ENCODE data around the gene STARD7.

STARD7 gene

DNA sequence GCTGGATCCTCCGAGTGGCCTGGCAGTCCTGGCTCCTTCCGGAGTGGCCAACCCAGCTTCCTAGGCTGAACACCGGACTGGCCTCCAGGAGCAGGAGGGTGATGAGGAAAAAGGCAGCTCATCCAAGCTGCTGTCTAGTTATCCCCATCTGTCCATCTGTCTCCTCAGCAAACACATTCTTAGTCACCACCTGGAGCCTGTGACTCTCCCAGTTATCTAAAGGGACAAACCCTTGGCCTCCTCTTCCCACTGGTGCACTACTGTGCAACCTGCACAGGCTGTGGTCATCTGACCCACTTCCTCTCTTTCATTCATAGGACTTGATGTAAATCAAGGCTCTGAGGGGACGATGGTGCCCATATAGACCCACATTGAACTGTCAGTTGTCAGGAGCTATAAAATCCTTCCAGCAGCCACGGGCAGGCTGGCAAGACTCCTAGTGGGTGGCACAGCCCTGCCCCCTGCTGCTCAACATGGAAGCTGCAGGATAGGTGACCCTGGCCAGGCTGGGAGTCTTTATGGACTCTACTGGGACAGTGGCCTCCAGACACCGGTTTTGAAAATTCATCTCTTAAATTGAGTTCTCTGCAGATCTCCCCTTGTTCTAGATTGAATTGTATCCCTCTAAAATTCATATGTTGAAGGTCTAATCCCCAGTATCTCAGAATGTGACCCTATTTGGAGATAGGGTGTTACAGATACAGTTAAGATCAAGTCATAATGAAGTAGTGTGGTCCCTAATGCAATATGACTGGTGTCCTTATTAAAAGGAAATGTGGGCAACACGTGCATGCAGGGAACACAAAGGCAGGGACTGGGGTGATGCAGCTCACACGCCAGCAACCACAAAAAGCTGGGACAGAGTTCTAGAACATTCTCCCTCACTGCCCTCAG lies 34.1 kb downstream of the STARD7 start:
- peaks cover 13% of the 10 kb centered on the region for H3K4me1 ChIP-seq (ENCODE audit: control insufficient read depth, low read length)
- TF ChIP-seq EZH2phosphoT487 (IDR thresholded peaks at IDR 0.05; ENCODE audit: borderline replicate concordance, low read length), result no peak
- TF ChIP-seq CTCF (IDR thresholded peaks at IDR 0.05; ENCODE audit: low read depth, low read length, poor library complexity, severe bottlenecking), result peak; percentile 97
- no peak overlapping the region for H3K4me2 ChIP-seq (ENCODE audit: low read length)
- peaks cover 4% of the 10 kb centered on the region for H3F3A ChIP-seq (ENCODE audit: control insufficient read depth, insufficient read depth)
- no peaks in the 10 kb centered on the region for H3K79me2 ChIP-seq (ENCODE audit: control insufficient read depth, low read length)
- peaks cover 3% of the 10 kb centered on the region; the same call in 1 of the 2 replicates for H3K27me3 ChIP-seq (ENCODE audit: control insufficient read depth, low read length)
- no peaks in the 10 kb centered on the region for H3K36me3 ChIP-seq (ENCODE audit: control insufficient read depth, low read length)
- H3K27ac ChIP-seq (ENCODE audit: low read depth, low read length), result no peak overlapping the region
- H3K4me3 ChIP-seq (ENCODE audit: low read length), result no peak overlapping the region
- H4K20me1 ChIP-seq (ENCODE audit: control insufficient read depth, insufficient read depth, low read depth, low read length), result no peaks in the 10 kb centered on the region; the same call in 1 of the 2 replicates
- peaks cover 3% of the 10 kb centered on the region; the same call in 1 of the 2 replicates for H3K9me3 ChIP-seq (ENCODE audit: control insufficient read depth, insufficient read depth, low read length)
- no peaks in the 10 kb centered on the region for H3K9me2 ChIP-seq (replicated peaks; ENCODE audit: control insufficient read depth, low read length)

GRCh38 chr2:96171831-96172230 lies 36.8 kb downstream of the STARD7 start:
- H3K79me2 ChIP-seq (ENCODE audit: control insufficient read depth, low read length), result no peaks in the 10 kb centered on the region
- no peak for TF ChIP-seq EZH2phosphoT487 (IDR thresholded peaks at IDR 0.05; ENCODE audit: borderline replicate concordance, low read length)
- no peak for TF ChIP-seq CTCF (IDR thresholded peaks at IDR 0.05; ENCODE audit: low read depth, low read length, poor library complexity, severe bottlenecking)
- H3K36me3 ChIP-seq (ENCODE audit: control insufficient read depth, low read length), result no peaks in the 10 kb centered on the region
- no peaks in the 10 kb centered on the region for H4K20me1 ChIP-seq (ENCODE audit: control insufficient read depth, insufficient read depth, low read depth, low read length)
- no peak overlapping the region for H3K4me3 ChIP-seq (ENCODE audit: low read length)
- H3K4me2 ChIP-seq (ENCODE audit: low read length), result no peak overlapping the region
- no peaks in the 10 kb centered on the region for H3K9me2 ChIP-seq (replicated peaks; ENCODE audit: control insufficient read depth, low read length)
- no peaks in the 10 kb centered on the region for H3F3A ChIP-seq (ENCODE audit: control insufficient read depth, insufficient read depth)
- peaks cover 35% of the 10 kb centered on the region for H3K4me1 ChIP-seq (ENCODE audit: control insufficient read depth, low read length)
- H3K27me3 ChIP-seq (ENCODE audit: control insufficient read depth, low read length), result peaks cover 3% of the 10 kb centered on the region; the same call in 1 of the 2 replicates
- H3K9me3 ChIP-seq (ENCODE audit: control insufficient read depth, insufficient read depth, low read length), result peaks cover 3% of the 10 kb centered on the region; the same call in 1 of the 2 replicates
- H3K27ac ChIP-seq (ENCODE audit: low read depth, low read length), result no peak overlapping the region

DNA sequence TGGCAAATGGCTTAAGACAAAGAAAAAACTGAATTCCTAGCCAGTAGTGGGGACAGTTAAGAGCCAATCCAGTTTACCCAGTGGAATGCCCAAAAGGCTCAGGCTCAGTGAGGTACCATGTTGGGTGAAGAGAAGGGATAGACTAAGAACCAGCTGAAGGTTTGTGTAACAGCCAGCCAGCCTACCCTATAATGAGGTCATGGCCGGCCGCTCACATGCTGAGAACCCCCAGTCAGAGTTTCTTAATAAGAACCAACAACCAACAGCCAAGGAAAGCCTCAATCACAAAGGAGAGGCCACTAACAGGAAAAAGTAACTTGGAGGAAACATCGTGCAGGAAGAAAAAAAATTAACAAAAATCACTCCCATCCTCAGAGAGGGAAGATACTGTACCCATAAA lies 38.0 kb downstream of the STARD7 start:
- Histone ChIP-seq H3K4me3 (ENCODE audit: low read length) (no peak overlapping the region), H3F3A (ENCODE audit: control insufficient read depth, insufficient read depth) (no peaks in the 10 kb centered on the region), H4K20me1 (ENCODE audit: control insufficient read depth, insufficient read depth, low read depth, low read length) (no peaks in the 10 kb centered on the region), H3K4me2 (ENCODE audit: low read length) (no peak overlapping the region), H3K79me2 (ENCODE audit: control insufficient read depth, low read length) (no peaks in the 10 kb centered on the region), H3K36me3 (ENCODE audit: control insufficient read depth, low read length) (no peaks in the 10 kb centered on the region), H3K9me2 (replicated peaks; ENCODE audit: control insufficient read depth, low read length) (no peaks in the 10 kb centered on the region), H3K9me3 (ENCODE audit: control insufficient read depth, insufficient read depth, low read length) (peaks cover 3% of the 10 kb centered on the region; the same call in 1 of the 2 replicates), H3K27ac (ENCODE audit: low read depth, low read length) (no peak overlapping the region), H3K27me3 (ENCODE audit: control insufficient read depth, low read length) (no peaks in the 10 kb centered on the region), H3K4me1 (ENCODE audit: control insufficient read depth, low read length) (peaks cover 35% of the 10 kb centered on the region)
- TF ChIP-seq EZH2phosphoT487 (IDR thresholded peaks at IDR 0.05; ENCODE audit: borderline replicate concordance, low read length) (no peak), CTCF (IDR thresholded peaks at IDR 0.05; ENCODE audit: low read depth, low read length, poor library complexity, severe bottlenecking) (no peak)
